Measurements from ENCODE around the gene NSUN5. TPM values are rescaled to one million over a fixed set of nuclear protein-coding genes. Genes with fewer than 3 reads are reported as not detected.

Gene NSUN5
- total and polyA plus RNA-seq, 12 donors, result 5.6 to 32.4 (median 20.9) TPM

- Histone ChIP-seq H3K4me3 (no peak overlapping the region), H3K27me3 (no peaks in the 10 kb centered on the region), H3K36me3 (replicated peaks in 1 of 2) (no peaks in the 10 kb centered on the region), H3K9me3 (replicated peaks in 1 of 3) (no peaks in the 10 kb centered on the region), H3K4me1 (replicated peaks in 1 of 2) (peaks cover 11 to 13% of the 10 kb centered on the region in 2 donors), H3K27ac (no peak overlapping the region)
- 82 to 95% (median 86%) methylated on average over 7 to 9 of the region's 9 CpGs for WGBS, 4 donors
- DNase-seq, result peak in 1 of 7 donors; percentile 8
- no peak for TF ChIP-seq POLR2A (IDR thresholded peaks at IDR 0.05)
- no peak for TF ChIP-seq CTCF (IDR thresholded peaks at IDR 0.05)
- intact Hi-C loops (cut with DNase I), result no loop called here
Observed at GRCh38 chr7:73354196-73354595, 45.6 kb upstream of the NSUN5 start.

GRCh38 chr7:73353243-73353642, 44.6 kb upstream of the NSUN5 start:
- no peaks in the 10 kb centered on the region for H3K9me3 ChIP-seq (replicated peaks in 1 of 3)
- H3K36me3 ChIP-seq (replicated peaks in 1 of 2), result no peaks in the 10 kb centered on the region
- peaks cover 6 to 8% of the 10 kb centered on the region in 2 donors for H3K4me1 ChIP-seq (replicated peaks in 1 of 2)
- no peak overlapping the region for H3K4me3 ChIP-seq
- TF ChIP-seq CTCF (IDR thresholded peaks at IDR 0.05) (no peak), POLR2A (IDR thresholded peaks at IDR 0.05) (no peak)
- no peaks in the 10 kb centered on the region for H3K27me3 ChIP-seq
- DNase-seq, result no peak
- 81 to 92% (median 90%) methylated on average over 6 of the region's 6 CpGs for WGBS, 4 donors
- H3K27ac ChIP-seq, result no peak overlapping the region
- intact Hi-C loops (cut with DNase I), result no loop called here

- Histone ChIP-seq H3K27me3 (no peaks in the 10 kb centered on the region), H3K36me3 (replicated peaks in 1 of 2) (no peaks in the 10 kb centered on the region), H3K4me3 (no peak overlapping the region), H3K9me3 (replicated peaks in 1 of 3) (no peaks in the 10 kb centered on the region), H3K4me1 (replicated peaks in 1 of 2) (peaks cover 2 to 3% of the 10 kb centered on the region in 2 donors), H3K27ac (no peak overlapping the region)
- 78 to 97% (median 90%) methylated on average over 3 of the region's 3 CpGs for WGBS, 4 donors
- intact Hi-C loops (cut with DNase I), result no loop called here
- no peak for TF ChIP-seq CTCF (IDR thresholded peaks at IDR 0.05)
- no peak for TF ChIP-seq POLR2A (IDR thresholded peaks at IDR 0.05)
- no peak for DNase-seq
Observed at GRCh38 chr7:73352784-73353183, 44.2 kb upstream of the NSUN5 start.

DNA sequence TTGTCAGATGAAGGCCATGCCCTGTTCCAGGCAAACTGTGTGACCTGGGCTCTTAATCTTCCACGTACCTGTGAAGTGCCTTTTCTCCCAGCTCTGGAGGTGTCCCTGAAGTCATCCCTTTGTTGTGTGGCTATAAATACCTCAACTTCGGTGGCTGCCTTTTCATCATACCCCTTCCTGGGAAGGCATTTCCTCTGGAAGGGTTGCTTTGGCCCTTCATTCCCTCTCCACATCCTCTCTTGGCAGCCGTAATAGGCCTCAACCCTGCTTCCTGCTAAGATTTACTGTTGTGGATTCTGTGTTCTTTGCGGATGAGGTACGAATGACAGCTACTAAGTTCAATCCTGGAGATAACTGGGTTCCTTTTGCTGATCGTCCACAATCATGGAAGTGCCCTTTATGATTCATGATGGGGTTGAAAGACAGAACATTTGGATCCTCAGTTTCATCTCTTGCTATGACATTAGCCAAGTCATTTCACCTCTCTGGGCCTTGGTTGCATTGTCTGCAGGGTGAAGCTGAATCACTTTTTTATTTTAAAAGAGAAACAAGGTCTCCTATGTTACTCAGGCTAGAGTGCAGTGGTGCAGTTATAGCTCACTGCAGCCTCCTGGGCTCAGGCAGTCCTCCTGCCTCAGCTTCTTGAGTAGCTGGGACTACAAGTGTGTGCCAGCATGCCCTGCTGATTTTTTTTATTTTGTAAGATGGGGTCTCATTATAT, 43.0 kb upstream of the NSUN5 start:
- intact Hi-C loops (cut with DNase I), result no loop called here
- Histone ChIP-seq H3K4me1 (replicated peaks in 1 of 2) (no peaks in the 10 kb centered on the region), H3K27ac (peak overlapping the region in 1 of 5 donors; percentile 22), H3K9me3 (replicated peaks in 1 of 3) (no peaks in the 10 kb centered on the region), H3K4me3 (no peak overlapping the region), H3K36me3 (replicated peaks in 1 of 2) (no peaks in the 10 kb centered on the region), H3K27me3 (no peaks in the 10 kb centered on the region)
- no peak for DNase-seq
- TF ChIP-seq CTCF (IDR thresholded peaks at IDR 0.05), result no peak
- no peak for TF ChIP-seq POLR2A (IDR thresholded peaks at IDR 0.05)
- 58 to 60% (median 59%) methylated on average over 6 of the region's 6 CpGs for WGBS, 4 donors
